Upper lobe of left lung (tissue), 6 donors: ENCODE measurements around the gene CXCL1. TPM values are rescaled to one million over a fixed set of nuclear protein-coding genes. Genes with fewer than 3 reads are reported as not detected.

Experiments
- ATAC-seq, 2 donors: fragments of 200-7000 bp; cut with Tn5 transposase; one replicate each; pipeline ENCODE4 v1.9.1; 2022; ENCODE audit warnings: mild to moderate bottlenecking in 2 of 2, moderate library complexity in 2 of 2; ENCODE audit not compliant: low FRiP score in 2 of 2
- DNase-seq, 2 donors: peaks; one replicate each; pipeline ENCODE4 v3.0.0-alpha.2; 2019 to 2020
- H3K27ac ChIP-seq, 4 donors: fragments of 200-600 bp; sonication (generic); one replicate each; pipeline ENCODE4 v1.5.1; 2016 to 2019
- H3K27me3 ChIP-seq, 4 donors: fragments of 200-600 bp; sonication (generic); one replicate each; pipeline ENCODE4 v1.5.1; 2017 to 2019
- H3K36me3 ChIP-seq, 4 donors: fragments of 200-600 bp; sonication (generic); one replicate each; pipeline ENCODE4 v1.5.1; 2016 to 2019
- H3K4me1 ChIP-seq, 4 donors: fragments of 200-600 bp; sonication (generic); one replicate each; pipeline ENCODE4 v1.5.1; 2018 to 2019
- H3K4me3 ChIP-seq, 4 donors: fragments of 200-600 bp; sonication (generic); one replicate each; pipeline ENCODE4 v1.5.1; 2017 to 2019; ENCODE audit warnings: mild to moderate bottlenecking in 2 of 4, moderate library complexity in 1 of 4
- H3K9me3 ChIP-seq, 4 donors: fragments of 200-600 bp; sonication (generic); one replicate each; pipeline ENCODE4 v1.5.1; 2018 to 2019
- EP300 ChIP-seq, 4 donors: sonication (generic); formaldehyde crosslinking; IDR thresholded peaks; one replicate each; pipeline ENCODE4 v1.5.1; 2017; ENCODE audit warnings: antibody characterized with exemption in 4 of 4, control low read depth in 2 of 4
- POLR2A ChIP-seq, 4 donors: fragments of 450-650 bp; IDR thresholded peaks; one replicate each; pipeline ENCODE4 v1.5.1; 2016 to 2017; ENCODE audit warnings: antibody characterized with exemption in 4 of 4, mild to moderate bottlenecking in 2 of 4
- POLR2AphosphoS5 ChIP-seq, 2 donors: sonication (generic); formaldehyde crosslinking; IDR thresholded peaks; one replicate each; pipeline ENCODE4 v1.5.1; 2017; ENCODE audit warnings: antibody characterized with exemption in 2 of 2
- WGBS, 2 donors: methylation state at CpG; one replicate each; pipeline ENCODE4 v1.1.5; 2017 to 2018; 5-methylcytosine and 5-hydroxymethylcytosine counted together
- total RNA-seq, 6 donors: library from RNA; depleted of rRNA in 4 of 6; stranded (reverse); fragments of >200 nt in 4 of 6; gene quantifications; one replicate each; pipeline versions ENCODE4 v1.1.0 to v1.2.1, GENCODE V29; 2016 to 2021
- TF ChIP-seq, protein P1 (sequence below), 6 experiments: fragments of 450-650 bp in 4 of 6; fragments of 200-600 bp in 2 of 6; sonication (generic) in 2 of 6; IDR thresholded peaks; one replicate each; pipeline ENCODE4 v1.5.1; 2016 to 2019; ENCODE audit warnings: antibody characterized with exemption in 6 of 6
- donor health status: DM: no; HTN: no; CAD: no; lungs with moderate emphysema.
- donor health status: DM: no; HTN: yes; CAD: no; lungs with severe emphysema.

CXCL1 gene
- total RNA-seq, 6 donors from 2014 or later = 4.3 to 40.0 (median 12.1) TPM

GRCh38 chr4:73862322-73862721 is 6.9 kb upstream of the CXCL1 start:
- Histone ChIP-seq H3K36me3 (no peaks in the 10 kb centered on the region), H3K9me3 (no peaks in the 10 kb centered on the region), H3K4me1 (peaks cover 0 to 4% (median 3%) of the 10 kb centered on the region in 4 donors), H3K4me3 (no peak overlapping the region), H3K27ac (no peak overlapping the region), H3K27me3 (no peaks in the 10 kb centered on the region)
- WGBS, 2 donors = 85 to 96% methylated on average over 1 of the region's 1 CpG
- no peak for ATAC-seq
- TF ChIP-seq EP300 (IDR thresholded peaks at IDR 0.05) = no peak
- TF ChIP-seq, protein P1, sequence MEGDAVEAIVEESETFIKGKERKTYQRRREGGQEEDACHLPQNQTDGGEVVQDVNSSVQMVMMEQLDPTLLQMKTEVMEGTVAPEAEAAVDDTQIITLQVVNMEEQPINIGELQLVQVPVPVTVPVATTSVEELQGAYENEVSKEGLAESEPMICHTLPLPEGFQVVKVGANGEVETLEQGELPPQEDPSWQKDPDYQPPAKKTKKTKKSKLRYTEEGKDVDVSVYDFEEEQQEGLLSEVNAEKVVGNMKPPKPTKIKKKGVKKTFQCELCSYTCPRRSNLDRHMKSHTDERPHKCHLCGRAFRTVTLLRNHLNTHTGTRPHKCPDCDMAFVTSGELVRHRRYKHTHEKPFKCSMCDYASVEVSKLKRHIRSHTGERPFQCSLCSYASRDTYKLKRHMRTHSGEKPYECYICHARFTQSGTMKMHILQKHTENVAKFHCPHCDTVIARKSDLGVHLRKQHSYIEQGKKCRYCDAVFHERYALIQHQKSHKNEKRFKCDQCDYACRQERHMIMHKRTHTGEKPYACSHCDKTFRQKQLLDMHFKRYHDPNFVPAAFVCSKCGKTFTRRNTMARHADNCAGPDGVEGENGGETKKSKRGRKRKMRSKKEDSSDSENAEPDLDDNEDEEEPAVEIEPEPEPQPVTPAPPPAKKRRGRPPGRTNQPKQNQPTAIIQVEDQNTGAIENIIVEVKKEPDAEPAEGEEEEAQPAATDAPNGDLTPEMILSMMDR (IDR thresholded peaks at IDR 0.05) = no peak
- no peak for TF ChIP-seq POLR2A (IDR thresholded peaks at IDR 0.05)
- no peak for TF ChIP-seq POLR2AphosphoS5 (IDR thresholded peaks at IDR 0.05)
- DNase-seq = no peak

DNA sequence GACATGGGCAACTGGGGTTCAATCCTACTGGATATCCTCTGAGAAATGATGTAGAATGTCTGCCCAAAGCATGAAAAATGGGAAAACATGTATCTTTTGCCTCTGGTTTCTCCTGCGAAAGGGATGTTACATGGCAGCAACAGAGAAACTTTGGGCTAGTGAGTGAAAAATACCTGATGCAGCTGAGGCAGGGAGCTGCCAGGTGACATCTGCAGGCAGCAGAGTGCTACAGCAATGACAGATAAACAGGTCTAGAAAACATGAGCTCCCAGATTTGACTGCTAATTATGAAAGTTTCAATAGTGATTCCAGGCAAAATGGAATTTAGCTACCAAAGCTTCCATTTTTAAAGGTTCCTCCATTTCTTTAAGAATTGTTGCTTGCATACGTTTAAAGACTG is 4.8 kb upstream of the CXCL1 start:
- Histone ChIP-seq H3K27me3 (no peaks in the 10 kb centered on the region), H3K9me3 (no peaks in the 10 kb centered on the region), H3K4me1 (peaks cover 8 to 20% (median 12%) of the 10 kb centered on the region in 4 donors), H3K27ac (no peak overlapping the region), H3K36me3 (no peaks in the 10 kb centered on the region), H3K4me3 (no peak overlapping the region)
- no peak for DNase-seq
- TF ChIP-seq EP300 (IDR thresholded peaks at IDR 0.05) = no peak
- TF ChIP-seq, protein P1 (IDR thresholded peaks at IDR 0.05) = peak in 2 of 6 experiments; percentile 14 to 26
- whole genome bisulfite sequencing, 2 donors = 76 to 81% methylated on average over 2 of the region's 2 CpGs
- ATAC-seq = no peak

- ATAC-seq = no peak
- Histone ChIP-seq H3K9me3 (no peaks in the 10 kb centered on the region), H3K4me3 (no peak overlapping the region), H3K36me3 (no peaks in the 10 kb centered on the region), H3K27ac (no peak overlapping the region), H3K4me1 (peaks cover 12 to 23% (median 18%) of the 10 kb centered on the region in 4 donors), H3K27me3 (no peaks in the 10 kb centered on the region)
- TF ChIP-seq POLR2A (IDR thresholded peaks at IDR 0.05) (no peak), EP300 (IDR thresholded peaks at IDR 0.05) (no peak), POLR2AphosphoS5 (IDR thresholded peaks at IDR 0.05) (no peak)
- TF ChIP-seq, protein P1 (IDR thresholded peaks at IDR 0.05) = no peak
- WGBS, 2 donors = 80 to 82% methylated on average over 8 of the region's 8 CpGs
- no peak for DNase-seq
These were observed 4.2 kb upstream of the CXCL1 start for GRCh38 chr4:73864961-73865360.

GRCh38 chr4:73865431-73866096 is 3.6 kb upstream of the CXCL1 start:
- no peak for ATAC-seq
- TF ChIP-seq POLR2A (IDR thresholded peaks at IDR 0.05) = no peak
- no peak for TF ChIP-seq EP300 (IDR thresholded peaks at IDR 0.05)
- TF ChIP-seq POLR2AphosphoS5 (IDR thresholded peaks at IDR 0.05) = no peak
- TF ChIP-seq, protein P1 (IDR thresholded peaks at IDR 0.05) = no peak
- WGBS, 2 donors = 79 to 87% methylated on average over 5 of the region's 5 CpGs

DNA sequence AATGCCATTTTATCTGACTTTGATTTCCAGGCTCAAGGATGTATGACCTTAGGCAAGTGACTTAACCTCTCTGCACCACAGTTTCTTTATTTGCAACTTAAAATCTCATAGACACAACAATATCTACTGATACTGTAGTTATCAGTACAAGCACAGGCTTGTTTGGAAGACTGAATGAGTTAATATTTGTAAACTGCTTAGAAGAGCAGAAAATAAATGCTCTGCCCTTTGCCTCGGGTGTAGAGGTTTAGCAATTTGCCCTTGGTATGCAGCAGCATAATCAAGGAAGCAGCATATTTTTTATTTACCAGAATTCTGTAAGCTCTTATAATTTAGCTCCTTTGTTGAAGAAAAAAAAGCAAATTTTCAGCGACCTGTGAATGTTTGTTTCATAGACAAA is 2.9 kb upstream of the CXCL1 start:
- H3K36me3 ChIP-seq = no peaks in the 10 kb centered on the region
- no peak overlapping the region for H3K27ac ChIP-seq
- WGBS, 2 donors = 43 to 61% methylated on average over 2 of the region's 2 CpGs
- H3K4me1 ChIP-seq = peaks cover 16 to 32% (median 21%) of the 10 kb centered on the region in 4 donors
- H3K4me3 ChIP-seq = no peak overlapping the region
- no peak for DNase-seq
- no peaks in the 10 kb centered on the region for H3K9me3 ChIP-seq
- H3K27me3 ChIP-seq = no peaks in the 10 kb centered on the region
- no peak for ATAC-seq
- TF ChIP-seq, protein P1 (IDR thresholded peaks at IDR 0.05) = no peak
- no peak for TF ChIP-seq EP300 (IDR thresholded peaks at IDR 0.05)
- no peak for TF ChIP-seq POLR2A (IDR thresholded peaks at IDR 0.05)
- no peak for TF ChIP-seq POLR2AphosphoS5 (IDR thresholded peaks at IDR 0.05)

More at GRCh38 chr4:73865431-73866096, 3.6 kb upstream of the CXCL1 start:
- Histone ChIP-seq H3K36me3 (no peaks in the 10 kb centered on the region), H3K4me3 (no peak overlapping the region), H3K4me1 (peaks cover 16 to 25% (median 19%) of the 10 kb centered on the region in 4 donors), H3K9me3 (no peaks in the 10 kb centered on the region), H3K27ac (no peak overlapping the region), H3K27me3 (no peaks in the 10 kb centered on the region)
- DNase-seq = no peak
